GM18909 (cell line): ENCODE data around the gene SEC24D.
A peak's percentile ranks its signal among the peaks of the same experiment; 100 is the strongest.
"Not testable (repeated sequence)": the region's sequence is repeated elsewhere in the genome, so short reads cannot be mapped to it uniquely, and the experiment has no call there.

Source experiments
- ATAC-seq: cut with Tn5 transposase; IDR thresholded peaks from one replicate; pipeline ENCODE4 v1.9.1; 2021; ENCODE audit warnings: mild to moderate bottlenecking; ENCODE audit not compliant: unreplicated experiment, poor library complexity

The SEC24D gene

GRCh38 chr4:118835571-118836300, at the start of gene SEC24D:
SEC24D (minus strand) TSS chr4:118836126; CDS start chr4:118833696, 2,430 bp downstream.
- peak; percentile 78 for ATAC-seq

DNA sequence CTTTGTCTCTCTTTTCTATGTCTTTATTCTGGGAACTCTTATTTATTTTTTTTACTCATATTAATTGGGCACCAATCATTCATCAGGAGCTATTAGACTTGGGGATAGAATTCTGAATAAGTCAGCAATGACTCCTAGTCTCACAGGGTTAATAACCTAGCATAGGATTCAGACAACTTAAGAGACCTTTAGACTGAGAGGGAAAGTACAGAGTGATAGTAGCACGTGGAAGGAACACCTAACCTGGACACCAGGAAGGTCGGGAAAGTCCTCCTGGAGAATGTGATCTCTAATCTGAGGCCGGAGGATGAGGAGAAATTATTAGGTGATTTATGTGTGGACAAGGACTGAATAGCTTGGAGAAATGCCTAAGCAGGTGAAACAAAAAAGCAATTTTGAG, 48.8 kb upstream of the SEC24D start:
- ATAC-seq = no peak

GRCh38 chr4:118883861-118884260, 47.9 kb upstream of the SEC24D start:
- no peak for ATAC-seq

GRCh38 chr4:118881512-118882146, 45.7 kb upstream of the SEC24D start:
- no peak for ATAC-seq

GRCh38 chr4:118879409-118879808, 43.5 kb upstream of the SEC24D start:
- ATAC-seq = no peak

DNA sequence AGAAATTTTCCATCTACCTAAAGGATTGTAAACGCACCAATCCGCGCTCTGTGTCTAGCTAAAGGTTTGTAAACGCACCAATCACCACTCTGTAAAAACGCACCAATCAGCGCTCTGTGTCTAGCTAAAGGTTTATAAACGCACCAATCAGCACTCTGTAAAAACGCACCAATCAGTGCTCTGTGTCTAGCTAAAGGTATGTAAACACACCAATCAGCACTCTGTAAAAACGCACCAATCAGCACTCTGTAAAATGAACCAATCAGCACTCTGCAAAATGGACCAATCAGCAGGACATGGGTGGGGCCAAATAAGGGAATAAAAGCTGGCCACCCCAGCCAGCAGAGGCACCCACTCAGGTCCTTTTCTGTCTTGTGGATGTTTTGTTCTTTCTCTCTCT, 42.6 kb upstream of the SEC24D start:
- ATAC-seq = not testable (repeated sequence)

GRCh38 chr4:118877797-118878196, 41.9 kb upstream of the SEC24D start:
- ATAC-seq = no peak

- no peak for ATAC-seq
These were observed 36.3 kb upstream of the SEC24D start for GRCh38 chr4:118872181-118872580.

DNA sequence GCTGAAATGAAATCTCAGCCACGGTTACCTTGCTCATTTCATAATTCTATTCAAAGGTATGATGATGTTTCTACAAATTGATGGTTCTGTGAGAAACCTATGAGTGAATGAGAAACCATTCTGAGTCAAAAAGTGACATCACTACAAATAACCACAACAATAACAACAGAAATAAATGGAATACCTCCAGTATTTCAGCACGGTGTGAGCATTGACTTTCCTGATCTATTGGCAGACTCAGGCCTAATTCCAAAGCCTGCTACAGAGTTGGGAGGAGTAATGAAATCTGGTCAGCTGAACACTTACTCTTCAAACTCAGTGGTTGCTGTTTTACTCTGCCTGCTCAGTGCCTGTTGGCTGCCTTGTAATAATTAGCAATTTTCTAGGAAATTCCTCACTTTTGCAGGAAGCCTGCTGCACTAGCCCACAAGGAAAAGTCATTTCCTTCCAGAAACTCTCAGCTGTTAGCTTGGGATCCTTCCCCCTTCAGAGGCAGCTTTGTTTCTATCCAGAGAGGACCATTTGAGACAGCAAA, 33.9 kb upstream of the SEC24D start:
- ATAC-seq = no peak

GRCh38 chr4:118867311-118868067, 31.6 kb upstream of the SEC24D start:
- ATAC-seq = no peak

DNA sequence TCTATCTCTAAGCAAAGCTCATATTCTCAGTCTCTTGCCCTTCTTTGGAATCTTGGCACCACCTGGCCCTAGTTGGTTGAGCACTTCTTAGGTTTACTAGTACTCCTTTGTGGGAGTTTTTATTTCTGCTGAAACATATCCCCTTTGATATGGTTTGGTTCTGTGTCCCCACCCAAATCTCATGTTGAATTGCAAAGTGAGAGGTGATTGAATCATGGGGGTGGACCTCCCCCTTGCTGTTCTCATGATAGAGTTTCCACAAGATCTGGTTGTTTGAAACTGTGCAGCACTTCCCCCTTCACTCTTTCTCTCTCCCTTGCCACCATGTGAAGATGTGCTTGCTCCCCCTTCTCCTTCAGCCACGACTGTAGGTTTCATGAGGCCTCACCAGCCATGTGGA, 30.5 kb upstream of the SEC24D start:
- no peak for ATAC-seq

- peak; percentile 87 for ATAC-seq
These were observed 29.3 kb upstream of the SEC24D start for GRCh38 chr4:118865091-118865708.

DNA sequence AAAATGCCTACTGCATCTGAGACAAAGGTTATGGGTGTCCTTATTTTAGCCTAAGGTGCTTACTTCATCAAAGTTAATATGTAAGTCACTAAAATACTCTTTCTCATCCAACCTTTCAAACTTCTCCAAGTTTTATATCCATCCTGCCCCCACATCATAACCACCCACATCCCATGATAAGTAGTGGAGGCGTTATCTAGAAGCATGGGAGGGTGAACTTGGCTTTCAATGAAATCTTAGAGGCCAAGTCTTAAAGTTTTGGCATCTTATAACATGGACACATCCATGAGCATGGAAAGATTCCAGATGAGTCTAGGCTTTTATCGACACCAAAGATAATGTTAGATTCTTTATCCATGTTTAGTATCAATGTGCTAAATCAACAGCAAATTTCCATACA, 22.9 kb upstream of the SEC24D start:
- ATAC-seq = no peak

DNA sequence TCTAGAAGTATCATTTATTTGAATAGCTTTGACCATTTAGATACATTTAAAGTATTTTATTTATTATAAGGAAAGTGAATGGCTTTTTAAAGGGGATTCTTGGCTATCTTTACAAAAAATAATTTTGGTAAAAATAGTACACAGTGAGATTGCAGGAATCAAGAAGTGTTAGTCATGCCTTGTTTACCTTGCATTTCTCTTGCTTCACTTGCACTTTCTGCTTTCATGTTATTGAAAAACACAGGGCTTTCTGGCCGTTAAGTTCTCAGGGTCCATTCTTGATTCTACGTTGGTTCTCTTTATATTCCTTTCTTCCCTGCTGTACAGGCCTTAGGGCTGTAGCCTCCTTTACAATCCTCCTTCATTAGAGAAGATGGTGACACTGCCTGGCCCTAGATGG, 21.8 kb upstream of the SEC24D start:
- no peak for ATAC-seq

DNA sequence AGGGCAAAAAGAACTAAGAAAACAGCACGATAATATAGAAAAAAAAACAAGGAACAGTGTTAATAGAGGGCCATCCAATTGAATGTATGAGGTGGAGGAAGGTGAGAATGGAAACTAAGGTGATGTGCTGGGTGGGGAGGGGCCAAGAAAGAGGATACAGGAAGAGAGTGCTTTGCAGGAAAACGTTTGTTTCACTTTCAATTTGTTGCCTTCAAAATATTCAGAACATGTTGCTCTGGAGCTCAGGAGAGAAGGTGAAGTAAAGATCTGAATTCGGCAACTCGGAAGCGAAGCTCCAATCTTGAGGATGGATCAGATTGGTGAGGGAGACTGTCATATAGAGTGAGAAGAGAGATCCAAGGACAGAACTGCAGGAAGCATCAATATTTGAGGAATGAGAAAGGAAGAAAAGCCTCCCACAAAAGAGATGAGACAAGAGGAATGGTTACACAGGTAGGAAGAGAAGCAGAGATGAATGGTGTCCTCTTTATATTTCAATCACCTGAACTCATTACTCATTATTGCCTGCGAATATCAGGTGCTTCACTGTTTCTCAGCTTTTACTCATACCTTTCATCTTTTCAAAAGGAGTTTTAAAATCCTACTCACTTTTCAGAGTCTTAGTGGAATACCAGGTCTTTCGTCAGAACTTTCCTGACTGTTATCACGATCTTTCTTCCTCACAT, 14.7 kb upstream of the SEC24D start:
- peak; percentile 84 for ATAC-seq

DNA sequence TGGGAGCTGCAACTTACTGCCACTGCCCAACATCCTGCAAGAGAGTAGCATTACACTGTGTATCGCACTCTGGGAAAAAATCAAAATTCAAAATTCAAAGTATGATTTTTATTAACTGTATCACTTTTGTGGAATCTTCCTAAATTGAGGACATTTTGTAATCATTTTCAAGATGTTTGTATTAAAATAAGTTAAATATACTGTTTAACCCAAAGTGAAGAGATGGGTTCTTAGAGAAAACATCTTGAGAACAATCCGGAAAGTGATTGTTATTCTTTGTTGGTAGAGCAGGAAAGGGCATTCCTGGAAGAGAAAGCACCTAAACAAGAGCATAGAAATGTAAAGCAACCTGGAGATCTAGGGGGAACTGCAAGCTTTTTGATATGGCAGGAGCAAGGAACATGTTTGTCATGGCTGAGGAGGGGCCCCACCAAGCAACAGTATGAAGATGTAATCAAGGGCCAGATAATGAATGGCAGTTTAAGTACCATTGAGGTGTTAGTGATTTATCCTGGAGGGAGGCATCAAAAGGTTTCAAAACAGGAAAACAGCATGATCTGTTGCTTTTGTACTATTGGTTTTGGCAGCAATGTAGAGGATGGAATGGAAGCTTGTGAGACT, 14.1 kb upstream of the SEC24D start:
- ATAC-seq = peak; percentile 11

DNA sequence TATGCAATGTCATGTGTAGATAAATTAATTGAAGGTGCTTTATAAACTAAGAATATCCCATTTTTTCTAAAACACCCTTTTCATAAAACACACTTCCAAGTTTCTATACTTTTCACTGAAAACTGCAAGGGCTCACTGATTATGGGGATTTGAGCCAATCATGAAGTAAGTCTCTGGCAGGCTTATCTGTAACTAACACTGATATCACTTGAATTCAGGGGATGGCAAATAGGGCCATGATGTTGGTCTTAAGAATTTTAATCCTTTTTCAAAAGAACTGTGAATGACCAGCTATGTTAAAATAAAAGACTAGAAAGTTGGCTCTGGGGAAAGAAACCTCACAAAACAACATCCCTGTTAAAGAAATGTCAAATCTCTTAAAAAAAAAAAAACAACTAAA, 13.0 kb upstream of the SEC24D start:
- no peak for ATAC-seq

DNA sequence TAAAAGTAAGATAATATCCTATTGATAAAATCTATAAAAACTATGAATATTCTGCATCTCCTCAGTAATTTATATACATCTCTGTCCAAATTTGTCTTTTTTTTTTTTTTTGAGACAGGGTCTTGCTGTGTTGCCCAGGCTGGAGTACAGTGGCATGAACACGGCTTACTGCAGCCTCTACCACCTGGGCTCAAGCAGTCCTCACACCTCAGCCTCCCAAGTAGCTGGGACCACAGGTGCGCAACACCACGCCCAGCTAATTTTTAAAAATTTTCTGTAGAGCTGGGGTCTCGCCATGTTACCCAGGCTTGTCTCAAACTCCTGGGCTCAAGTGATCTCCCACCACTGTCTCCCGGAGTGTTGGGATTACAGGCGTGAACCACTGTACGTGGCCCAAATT, 12.3 kb upstream of the SEC24D start:
- no peak for ATAC-seq

DNA sequence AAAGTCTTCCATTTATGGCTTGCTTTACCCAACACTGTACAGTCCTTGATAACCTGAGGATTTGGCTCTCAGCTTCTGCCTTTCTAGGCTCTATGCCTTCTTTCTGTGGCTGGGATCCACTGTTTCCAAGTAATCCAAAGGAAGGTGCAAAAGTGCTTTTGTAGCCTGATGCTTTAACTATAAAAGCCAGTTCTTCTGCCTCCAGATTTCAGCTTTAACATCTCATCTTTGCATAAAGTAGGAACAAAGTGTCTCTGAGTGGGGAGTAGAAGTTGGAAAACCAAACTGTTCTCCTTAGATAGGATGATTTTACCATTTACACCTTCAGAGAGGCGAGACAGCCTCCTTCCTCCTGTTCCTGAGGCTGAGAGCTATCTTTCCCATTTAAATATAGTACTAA, 11.1 kb upstream of the SEC24D start:
- ATAC-seq = no peak
